Stimulated activated CD8-positive, alpha-beta memory T cell treated with anti-CD3 and anti-CD28 coated beads, Interleukin-12 subunit alpha, Interleukin-12 subunit beta, amount 100 ng/mL, for 1 hour (primary cell): ENCODE results near the gene FARP1.

Experiments used
- DNase-seq: peaks from one replicate; pipeline ENCODE4 v3.0.0-alpha.2; 2020; ENCODE audit warnings: low read depth

The FARP1 gene

GRCh38 chr13:98141091-98141490 is 1.8 kb upstream of the FARP1 start:
- no peak for DNase-seq

- DNase-seq: no peak
Measured at GRCh38 chr13:98141509-98142379, 1.1 kb upstream of the FARP1 start.

GRCh38 chr13:98143157-98143553 is 261 bp downstream of the FARP1 start:
- DNase-seq: no peak

- DNase-seq: no peak
Measured at GRCh38 chr13:98143601-98144026, 720 bp downstream of the FARP1 start.

- no peak for DNase-seq
Measured at GRCh38 chr13:98144027-98144741, 1.3 kb downstream of the FARP1 start.

GRCh38 chr13:98144801-98145350 is 2.0 kb downstream of the FARP1 start:
- DNase-seq: no peak

GRCh38 chr13:98147521-98147920 is 4.6 kb downstream of the FARP1 start:
- DNase-seq: no peak

GRCh38 chr13:98150832-98151479 is 8.1 kb downstream of the FARP1 start:
- DNase-seq: no peak

- no peak for DNase-seq
Measured at GRCh38 chr13:98155475-98156109, 12.7 kb downstream of the FARP1 start.

- no peak for DNase-seq
Measured at GRCh38 chr13:98156259-98156658, 13.4 kb downstream of the FARP1 start.

GRCh38 chr13:98157188-98157587 is 14.3 kb downstream of the FARP1 start:
- DNase-seq: no peak

GRCh38 chr13:98157609-98158008 is 14.7 kb downstream of the FARP1 start:
- no peak for DNase-seq

- no peak for DNase-seq
Measured at GRCh38 chr13:98158172-98158899, 15.4 kb downstream of the FARP1 start.

GRCh38 chr13:98162935-98163334 is 20.0 kb downstream of the FARP1 start:
- no peak for DNase-seq

- no peak for DNase-seq
Measured at GRCh38 chr13:98169331-98169730, 26.4 kb downstream of the FARP1 start.

- DNase-seq: no peak
Measured at GRCh38 chr13:98171900-98172589, 29.2 kb downstream of the FARP1 start.

GRCh38 chr13:98172590-98173422 is 29.9 kb downstream of the FARP1 start:
- no peak for DNase-seq

- DNase-seq: no peak
Measured at GRCh38 chr13:98173431-98174152, 30.7 kb downstream of the FARP1 start.

GRCh38 chr13:98174307-98174706 is 31.4 kb downstream of the FARP1 start:
- no peak for DNase-seq
